ENCODE measurements around the gene NGFR. TPM values are rescaled to one million over a fixed set of nuclear protein-coding genes. Genes with fewer than 3 reads are reported as not detected.
A peak's percentile ranks its signal among the peaks of the same experiment; 100 is the strongest.

NGFR gene
- total RNA-seq, 1 donor from 2014 or later, result 1.9 TPM

GRCh38 chr17:49469831-49470810 lies 25.0 kb upstream of the NGFR start:
- peak; percentile 20 for DNase-seq (ENCODE audit: low spot score)

- peak; percentile 97 for DNase-seq (ENCODE audit: low spot score)
Observed at GRCh38 chr17:49471089-49471683, 23.9 kb upstream of the NGFR start.

GRCh38 chr17:49471769-49472168 lies 23.3 kb upstream of the NGFR start:
- DNase-seq (ENCODE audit: low spot score), result no peak

- DNase-seq (ENCODE audit: low spot score), result no peak
Observed at GRCh38 chr17:49472527-49472926, 22.6 kb upstream of the NGFR start.

- DNase-seq (ENCODE audit: low spot score), result no peak
Observed at GRCh38 chr17:49473900-49474751, 21.0 kb upstream of the NGFR start.

GRCh38 chr17:49477709-49478108 lies 17.4 kb upstream of the NGFR start:
- no peak for DNase-seq (ENCODE audit: low spot score)

GRCh38 chr17:49480836-49481615 lies 14.1 kb upstream of the NGFR start:
- DNase-seq (ENCODE audit: low spot score), result no peak

- DNase-seq (ENCODE audit: low spot score), result no peak
Observed at GRCh38 chr17:49482144-49482817, 12.8 kb upstream of the NGFR start.

- no peak for DNase-seq (ENCODE audit: low spot score)
Observed at GRCh38 chr17:49483599-49484509, 11.2 kb upstream of the NGFR start.

- DNase-seq (ENCODE audit: low spot score), result no peak
Observed at GRCh38 chr17:49484588-49484987, 10.5 kb upstream of the NGFR start.

- DNase-seq (ENCODE audit: low spot score), result peak; percentile 52
Observed at GRCh38 chr17:49486012-49486641, 9.0 kb upstream of the NGFR start.

- no peak for DNase-seq (ENCODE audit: low spot score)
Observed at GRCh38 chr17:49487183-49487582, 7.9 kb upstream of the NGFR start.

- DNase-seq (ENCODE audit: low spot score), result no peak
Observed at GRCh38 chr17:49488612-49489011, 6.5 kb upstream of the NGFR start.

GRCh38 chr17:49489348-49489747 lies 5.7 kb upstream of the NGFR start:
- DNase-seq (ENCODE audit: low spot score), result no peak

- DNase-seq (ENCODE audit: low spot score), result no peak
Observed at GRCh38 chr17:49490276-49490675, 4.8 kb upstream of the NGFR start.

GRCh38 chr17:49491192-49491769 lies 3.8 kb upstream of the NGFR start:
- no peak for DNase-seq (ENCODE audit: low spot score)

GRCh38 chr17:49494399-49494985 lies 601 bp upstream of the NGFR start:
- DNase-seq (ENCODE audit: low spot score), result no peak

- no peak for DNase-seq (ENCODE audit: low spot score)
Observed at GRCh38 chr17:49495842-49496182, 719 bp downstream of the NGFR start.

Measured in umbilical cord (tissue), 2 donors.